ENCODE measurements around the gene EML6. TPM values are rescaled to one million over a fixed set of nuclear protein-coding genes. Genes with fewer than 3 reads are reported as not detected.

The EML6 gene
- total RNA-seq, 1 experiment from 2014 or later: 5.2 TPM

DNA sequence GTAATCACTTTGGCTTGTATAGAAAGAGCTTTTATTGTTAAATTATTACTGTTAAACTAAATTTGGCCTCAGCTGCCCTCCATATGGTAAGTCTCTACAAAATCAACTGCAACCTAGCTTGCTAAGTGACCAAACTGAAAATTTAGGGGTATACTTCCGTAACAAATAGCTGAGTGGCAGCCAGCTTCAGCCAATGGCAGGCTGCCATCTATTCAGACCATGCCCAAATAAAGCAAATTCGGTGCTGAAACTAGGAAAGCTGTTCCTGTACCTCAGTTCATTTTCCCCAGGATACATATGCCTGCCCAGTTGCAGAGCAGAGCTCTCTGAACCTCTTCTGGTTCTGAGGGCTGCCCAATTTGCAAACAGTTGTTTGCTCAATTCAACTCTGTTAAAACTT lies 94.8 kb downstream of the EML6 start:
- TF ChIP-seq, protein P1, sequence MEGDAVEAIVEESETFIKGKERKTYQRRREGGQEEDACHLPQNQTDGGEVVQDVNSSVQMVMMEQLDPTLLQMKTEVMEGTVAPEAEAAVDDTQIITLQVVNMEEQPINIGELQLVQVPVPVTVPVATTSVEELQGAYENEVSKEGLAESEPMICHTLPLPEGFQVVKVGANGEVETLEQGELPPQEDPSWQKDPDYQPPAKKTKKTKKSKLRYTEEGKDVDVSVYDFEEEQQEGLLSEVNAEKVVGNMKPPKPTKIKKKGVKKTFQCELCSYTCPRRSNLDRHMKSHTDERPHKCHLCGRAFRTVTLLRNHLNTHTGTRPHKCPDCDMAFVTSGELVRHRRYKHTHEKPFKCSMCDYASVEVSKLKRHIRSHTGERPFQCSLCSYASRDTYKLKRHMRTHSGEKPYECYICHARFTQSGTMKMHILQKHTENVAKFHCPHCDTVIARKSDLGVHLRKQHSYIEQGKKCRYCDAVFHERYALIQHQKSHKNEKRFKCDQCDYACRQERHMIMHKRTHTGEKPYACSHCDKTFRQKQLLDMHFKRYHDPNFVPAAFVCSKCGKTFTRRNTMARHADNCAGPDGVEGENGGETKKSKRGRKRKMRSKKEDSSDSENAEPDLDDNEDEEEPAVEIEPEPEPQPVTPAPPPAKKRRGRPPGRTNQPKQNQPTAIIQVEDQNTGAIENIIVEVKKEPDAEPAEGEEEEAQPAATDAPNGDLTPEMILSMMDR (IDR thresholded peaks at IDR 0.05; ENCODE audit: insufficient read depth in 1 of 2, low read depth in 1 of 2, low read length in 1 of 2, severe bottlenecking in 1 of 2, unreplicated experiment in 1 of 2): no peak
- no peaks in the 10 kb centered on the region for H3K27me3 Mint-ChIP-seq (ENCODE audit: insufficient read depth, unreplicated experiment)
- no peak overlapping the region for H3K4me3 Mint-ChIP-seq (ENCODE audit: unreplicated experiment)
- intact Hi-C loops (cut with micrococcal nuclease; ENCODE audit: unreplicated experiment): no loop called here
- Histone ChIP-seq H3K27me3 (replicated peaks; ENCODE audit: control insufficient read depth, insufficient read depth, low read length) (no peaks in the 10 kb centered on the region), H3K36me3 (ENCODE audit: control insufficient read depth, insufficient read depth, low read length) (no peaks in the 10 kb centered on the region), H3K4me3 (ENCODE audit: low read depth, low read length) (no peak overlapping the region), H3K9me3 (no peaks in the 10 kb centered on the region), H3K4me1 (no peaks in the 10 kb centered on the region)
- no peak for DNase-seq
- peaks cover 13% of the 10 kb centered on the region for H3K4me1 Mint-ChIP-seq (ENCODE audit: low read depth, unreplicated experiment)
- no TSS peak for BruUV-seq (replicated peaks)
- H3K27ac Mint-ChIP-seq (ENCODE audit: unreplicated experiment): no peak overlapping the region
- ChIA-PET POLR2A (no interaction called here), CTCF (no interaction called here)
- H3K36me3 Mint-ChIP-seq (ENCODE audit: insufficient read depth, unreplicated experiment): no peaks in the 10 kb centered on the region
- H3K9me3 Mint-ChIP-seq (ENCODE audit: unreplicated experiment): no peaks in the 10 kb centered on the region

DNA sequence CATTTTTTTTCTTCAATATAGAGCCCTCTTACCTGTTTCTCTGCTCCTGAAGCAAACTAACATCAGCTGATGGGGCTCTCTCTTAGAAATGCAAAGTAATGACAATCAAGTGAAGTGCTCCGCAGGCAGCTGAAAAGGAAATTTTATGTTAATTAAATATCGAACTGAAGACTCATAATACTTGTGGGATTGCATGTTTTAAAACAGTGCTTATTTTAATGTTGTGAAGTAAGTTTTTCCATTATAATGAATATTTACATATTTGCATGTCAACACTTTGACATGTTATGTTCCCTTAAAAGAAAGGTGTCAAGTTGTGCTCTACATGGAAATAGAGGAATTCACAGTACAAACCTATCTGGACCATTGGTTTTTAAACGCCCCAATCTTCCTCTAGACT lies 97.1 kb downstream of the EML6 start:
- ChIA-PET POLR2A (no interaction called here), CTCF (no interaction called here)
- Mint-ChIP-seq H3K9me3 (ENCODE audit: unreplicated experiment) (no peaks in the 10 kb centered on the region), H3K27me3 (ENCODE audit: insufficient read depth, unreplicated experiment) (no peaks in the 10 kb centered on the region), H3K4me3 (ENCODE audit: unreplicated experiment) (no peak overlapping the region), H3K27ac (ENCODE audit: unreplicated experiment) (no peak overlapping the region), H3K4me1 (ENCODE audit: low read depth, unreplicated experiment) (no peaks in the 10 kb centered on the region), H3K36me3 (ENCODE audit: insufficient read depth, unreplicated experiment) (no peaks in the 10 kb centered on the region)
- Histone ChIP-seq H3K36me3 (ENCODE audit: control insufficient read depth, insufficient read depth, low read length) (no peaks in the 10 kb centered on the region), H3K4me3 (ENCODE audit: low read depth, low read length) (no peak overlapping the region), H3K4me1 (no peaks in the 10 kb centered on the region), H3K27me3 (replicated peaks; ENCODE audit: control insufficient read depth, insufficient read depth, low read length) (no peaks in the 10 kb centered on the region), H3K9me3 (no peaks in the 10 kb centered on the region)
- TF ChIP-seq, protein P1 (IDR thresholded peaks at IDR 0.05; ENCODE audit: insufficient read depth in 1 of 2, low read depth in 1 of 2, low read length in 1 of 2, severe bottlenecking in 1 of 2, unreplicated experiment in 1 of 2): no peak
- DNase-seq: no peak
- intact Hi-C loops (cut with micrococcal nuclease; ENCODE audit: unreplicated experiment): no loop called here
- no TSS peak for BruUV-seq (replicated peaks)

DNA sequence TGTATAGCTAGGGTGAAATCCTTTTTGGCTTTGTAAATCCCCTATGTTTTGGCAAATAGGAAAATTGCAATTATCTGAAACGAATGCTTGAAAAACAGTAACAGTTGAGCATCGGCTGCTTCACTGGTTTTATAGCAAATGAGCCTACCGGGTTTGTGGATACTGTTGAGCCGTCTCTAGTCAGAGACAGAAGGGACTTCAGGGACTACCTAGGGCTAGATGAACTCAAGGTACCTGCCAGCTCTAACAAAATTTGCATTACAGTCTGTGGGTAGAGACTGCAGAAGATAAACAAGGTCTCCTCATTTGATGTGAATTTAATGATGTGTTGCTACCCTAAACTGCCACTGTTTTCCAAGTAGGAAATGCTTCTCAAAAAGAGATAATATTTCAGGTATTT lies 101.1 kb downstream of the EML6 start:
- H3K4me1 ChIP-seq: no peaks in the 10 kb centered on the region
- no peaks in the 10 kb centered on the region for H3K9me3 ChIP-seq
- no TSS peak for BruUV-seq (replicated peaks)
- Mint-ChIP-seq H3K9me3 (ENCODE audit: unreplicated experiment) (no peaks in the 10 kb centered on the region), H3K4me3 (ENCODE audit: unreplicated experiment) (no peak overlapping the region), H3K27ac (ENCODE audit: unreplicated experiment) (no peak overlapping the region), H3K27me3 (ENCODE audit: insufficient read depth, unreplicated experiment) (no peaks in the 10 kb centered on the region), H3K36me3 (ENCODE audit: insufficient read depth, unreplicated experiment) (no peaks in the 10 kb centered on the region), H3K4me1 (ENCODE audit: low read depth, unreplicated experiment) (peaks cover 5% of the 10 kb centered on the region)
- no peak for DNase-seq
- TF ChIP-seq, protein P1 (IDR thresholded peaks at IDR 0.05; ENCODE audit: insufficient read depth in 1 of 2, low read depth in 1 of 2, low read length in 1 of 2, severe bottlenecking in 1 of 2, unreplicated experiment in 1 of 2): no peak
- H3K27me3 ChIP-seq (replicated peaks; ENCODE audit: control insufficient read depth, insufficient read depth, low read length): no peaks in the 10 kb centered on the region
- no peak overlapping the region for H3K4me3 ChIP-seq (ENCODE audit: low read depth, low read length)
- POLR2A ChIA-PET: no interaction called here
- intact Hi-C loops (cut with micrococcal nuclease; ENCODE audit: unreplicated experiment): no loop called here
- CTCF ChIA-PET: no interaction called here
- no peaks in the 10 kb centered on the region for H3K36me3 ChIP-seq (ENCODE audit: control insufficient read depth, insufficient read depth, low read length)

Measured in Caco-2 (cell line).